GM19463 (cell line): Measurements from ENCODE around the gene FAM53C.
"Not testable (repeated sequence)": the region's sequence is repeated elsewhere in the genome, so short reads cannot be mapped to it uniquely, and the experiment has no call there.

Experiments
- ATAC-seq: cut with Tn5 transposase; IDR thresholded peaks from one replicate; pipeline ENCODE4 v1.9.1; 2021; ENCODE audit warnings: mild to moderate bottlenecking, moderate library complexity; ENCODE audit not compliant: unreplicated experiment

FAM53C gene

DNA sequence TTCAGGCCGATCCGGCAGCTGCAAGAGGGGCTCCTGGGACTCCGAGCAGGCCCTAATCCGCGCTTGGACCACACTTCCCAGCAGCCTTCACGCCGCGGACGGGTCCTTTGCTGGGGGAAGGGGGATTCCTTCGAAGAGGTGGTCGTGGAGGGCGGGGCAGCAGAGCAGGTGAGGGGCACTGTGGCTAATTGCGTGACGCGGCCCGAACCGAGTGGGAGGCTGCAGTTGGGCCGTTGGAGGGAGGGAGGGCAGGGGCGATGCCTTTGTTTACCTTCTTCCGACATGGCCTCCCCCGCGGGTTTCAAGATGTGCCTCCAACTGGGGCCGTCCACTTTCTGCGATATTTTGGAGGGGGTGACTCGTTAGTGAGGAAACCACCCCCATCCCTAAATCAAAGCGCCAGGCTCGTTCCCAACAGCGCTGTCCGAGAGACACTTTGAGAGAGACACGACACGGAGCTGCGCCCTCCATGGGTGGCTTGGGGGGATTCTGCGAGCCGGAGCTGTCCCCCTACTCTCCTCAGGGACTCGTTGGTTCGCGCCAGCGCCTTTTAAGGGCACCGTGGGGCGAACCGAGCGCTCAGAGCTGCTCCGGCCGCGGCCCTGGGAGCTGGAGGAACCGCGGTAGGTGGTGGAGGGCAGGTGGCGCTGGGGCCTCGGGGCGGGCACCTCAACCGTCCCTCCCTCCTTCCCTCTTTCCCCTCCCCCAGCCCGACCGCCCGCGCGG lies at the start of gene FAM53C:
FAM53C (plus strand) TSS at position 582 of the 726 bp plus-strand sequence. CDS start 3,070 bp downstream, outside the sequence.
- peak; percentile 90 for ATAC-seq

DNA sequence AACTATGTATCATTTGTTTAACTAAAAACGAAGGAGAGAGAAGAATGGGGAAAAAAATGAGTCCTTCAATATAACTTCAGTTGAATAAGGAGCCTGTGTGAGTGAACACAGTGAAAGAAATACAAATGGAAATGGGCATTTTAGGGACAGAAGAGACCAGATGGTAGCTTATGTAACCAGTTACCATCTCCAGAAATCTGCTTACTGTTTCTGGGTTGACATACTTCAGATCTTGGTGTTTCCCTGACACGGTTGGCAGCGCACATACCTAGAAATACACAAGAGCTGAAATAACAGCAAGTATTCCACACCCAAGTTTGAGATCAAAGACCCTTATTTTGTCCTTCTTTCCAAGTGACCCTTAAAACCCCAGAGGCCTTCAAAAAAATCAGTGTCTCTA lies 48.8 kb upstream of the FAM53C start:
- ATAC-seq = no peak

DNA sequence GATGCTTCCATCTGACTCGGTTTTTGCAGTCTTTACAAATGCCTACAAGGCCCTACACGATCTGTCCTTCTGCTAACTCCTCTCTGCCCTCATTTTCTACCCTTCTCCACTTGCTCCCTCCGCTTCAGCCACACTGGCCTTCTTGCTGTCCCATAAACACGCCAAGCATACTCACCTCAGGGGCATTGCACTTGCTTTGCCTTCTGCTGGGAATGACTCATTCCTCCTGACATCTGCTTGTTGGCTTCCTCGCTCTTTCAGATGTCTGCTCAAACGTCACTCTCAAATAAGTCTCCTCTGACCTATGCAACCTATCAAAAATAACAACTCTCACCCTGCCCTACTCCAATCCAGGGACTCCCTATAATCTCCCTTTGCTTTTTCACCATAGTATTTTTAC lies 34.7 kb upstream of the FAM53C start:
- no peak for ATAC-seq

DNA sequence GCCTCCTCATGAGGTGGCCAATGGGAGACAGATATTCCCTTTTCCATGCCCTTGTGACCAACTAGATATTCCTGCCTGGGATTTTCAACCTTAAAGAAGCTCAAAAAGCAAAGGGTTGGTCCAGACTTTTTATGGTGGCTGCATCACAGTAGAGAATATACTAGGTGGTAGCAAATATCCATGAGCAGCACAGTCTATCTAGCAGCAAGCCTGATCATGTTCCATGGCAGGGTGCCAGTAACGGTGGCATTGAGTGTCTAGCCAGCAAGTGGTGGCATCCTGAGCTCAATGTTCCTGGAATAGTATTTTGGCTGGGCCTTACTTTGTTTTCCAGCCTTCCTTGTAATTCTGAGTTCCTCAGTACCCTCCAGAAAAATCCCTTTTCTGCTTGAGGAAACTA lies 32.3 kb upstream of the FAM53C start:
- no peak for ATAC-seq

DNA sequence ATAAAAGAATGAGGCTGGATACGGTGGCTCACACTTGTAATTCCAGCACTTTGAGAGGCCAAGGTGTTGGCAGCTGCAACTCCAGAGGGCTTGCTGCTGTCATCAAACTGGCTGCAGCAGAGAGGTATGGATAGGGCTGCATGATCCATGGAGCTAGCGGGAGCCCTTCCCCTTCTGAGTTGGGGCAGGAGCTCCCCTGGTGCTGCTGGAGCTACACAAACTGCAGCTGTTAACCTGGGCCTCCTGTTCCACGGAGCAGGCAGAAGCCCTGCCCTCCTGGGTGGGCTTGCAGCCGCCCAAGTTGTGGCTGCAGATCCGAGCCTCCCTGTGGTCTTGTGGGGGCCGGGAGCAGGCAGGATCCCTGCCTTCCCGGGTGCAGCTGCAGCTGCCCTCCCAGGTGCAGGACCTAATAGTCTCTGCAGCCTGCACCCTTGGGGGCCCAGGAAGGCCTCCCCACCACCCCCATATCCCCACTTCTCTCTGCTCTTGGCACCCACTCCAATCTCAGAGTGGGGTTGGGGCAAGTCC lies 22.3 kb upstream of the FAM53C start:
- ATAC-seq = no peak

DNA sequence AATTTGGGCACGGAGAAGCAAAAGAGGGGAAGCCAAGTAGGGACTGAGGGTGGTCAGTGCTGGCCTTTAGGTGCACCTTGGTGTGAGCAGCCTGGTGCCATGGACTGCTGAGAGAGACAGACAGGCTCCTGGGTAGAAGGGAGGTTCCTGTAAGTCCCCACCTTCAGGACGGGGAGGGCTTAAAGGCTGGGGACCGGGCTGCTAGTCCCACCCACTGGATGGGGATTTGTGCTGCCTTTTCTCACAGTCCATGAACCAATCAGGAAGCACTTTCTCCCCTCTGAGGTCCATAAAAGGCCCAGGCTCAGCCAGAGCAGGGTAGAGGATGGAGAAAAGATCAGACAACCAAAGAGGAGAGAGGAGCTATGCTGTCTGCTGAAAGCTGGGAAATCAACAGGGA lies 21.7 kb upstream of the FAM53C start:
- ATAC-seq = no peak

DNA sequence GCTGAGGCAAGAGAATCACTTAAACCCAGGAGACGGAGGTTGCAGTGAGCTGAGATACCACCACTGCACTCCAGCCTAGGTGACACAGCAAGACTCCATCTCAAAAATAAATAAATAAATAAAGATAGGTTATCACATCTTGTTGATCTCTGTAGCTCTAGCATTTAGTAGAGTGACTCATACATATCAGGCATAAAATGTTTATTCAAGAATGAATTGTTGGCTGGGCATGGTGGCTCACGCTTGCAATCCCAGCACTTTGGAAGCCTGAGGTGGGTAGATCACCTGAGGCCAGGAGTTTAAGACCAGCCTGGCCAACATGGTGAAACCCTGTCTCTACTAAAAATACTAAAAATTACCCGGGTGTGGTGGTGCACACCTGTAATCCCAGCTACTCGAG lies 19.9 kb upstream of the FAM53C start:
- ATAC-seq = not testable (repeated sequence)

DNA sequence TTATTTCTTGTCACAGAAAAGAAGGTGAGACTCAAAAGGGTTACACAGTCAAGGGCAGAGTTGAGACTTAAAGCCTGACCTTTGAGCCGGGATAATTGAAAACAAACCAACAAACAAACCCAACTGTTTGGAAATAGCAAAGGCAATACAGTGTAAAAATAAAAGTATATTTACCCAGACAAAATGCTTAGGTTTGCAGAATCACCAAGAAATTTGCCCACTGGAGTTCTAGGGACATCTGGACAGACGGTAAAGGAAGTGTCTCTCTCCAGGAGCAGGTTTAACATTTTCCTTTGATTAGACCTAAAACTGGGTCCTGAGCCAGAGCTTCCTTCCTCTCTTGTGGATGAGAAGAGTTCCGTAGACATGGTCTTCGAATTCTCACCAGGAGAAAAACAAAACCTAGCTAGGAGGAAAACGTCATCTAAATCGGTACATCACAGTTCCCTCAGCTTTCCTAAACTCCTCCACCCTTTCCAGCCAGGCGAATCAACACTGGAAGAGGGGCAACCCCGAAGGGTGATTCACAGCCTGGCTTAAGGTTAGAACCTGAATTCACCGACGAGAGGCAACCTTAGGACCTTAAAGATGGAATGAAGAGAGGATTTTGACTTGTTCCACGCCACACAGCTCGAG lies 7.1 kb upstream of the FAM53C start:
- no peak for ATAC-seq

DNA sequence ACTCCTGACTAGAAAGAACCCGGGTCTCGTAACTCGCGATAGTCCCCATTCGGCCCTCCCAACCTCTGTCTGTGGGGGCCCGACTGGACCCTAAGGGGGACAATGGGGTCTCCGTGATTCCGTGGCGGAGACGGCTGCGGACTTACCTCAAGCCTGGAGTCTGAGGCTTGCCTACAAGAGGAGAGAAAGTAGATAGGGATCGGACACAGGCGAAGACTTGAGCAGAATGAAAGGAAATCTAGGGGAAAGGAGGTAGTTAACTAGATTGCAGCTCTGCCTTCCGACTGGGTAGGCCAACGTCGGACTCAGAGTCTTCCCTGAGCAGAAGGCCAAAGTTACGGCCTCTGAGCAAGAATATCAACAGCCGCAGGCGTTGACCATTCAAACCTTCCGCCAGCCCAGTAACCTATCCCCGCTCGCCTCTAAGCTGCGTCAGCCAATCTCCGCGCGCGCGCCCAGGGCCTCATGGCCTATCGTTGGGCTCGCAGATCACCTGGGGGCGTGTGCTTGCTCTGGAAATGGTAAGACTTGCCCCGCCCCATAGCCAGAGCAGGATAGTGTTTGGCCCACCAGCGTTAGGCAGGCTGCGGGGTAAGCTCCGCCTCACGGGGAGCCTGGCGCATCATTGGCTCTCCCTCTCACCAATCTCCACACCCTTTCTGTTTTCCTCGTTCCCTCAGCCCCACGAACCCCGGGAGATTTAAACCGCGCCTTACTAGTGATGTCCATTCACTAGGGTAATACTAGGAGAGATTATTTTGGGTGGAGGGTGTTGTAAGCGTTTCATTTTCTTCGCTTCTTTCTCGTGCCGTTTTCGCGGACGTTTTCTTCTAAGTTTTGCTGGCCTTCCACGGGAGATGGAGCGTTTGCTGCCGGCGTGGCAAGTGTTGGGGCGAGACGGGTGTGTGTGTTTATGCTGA lies 6.4 kb upstream of the FAM53C start, which contains the start of gene CDC25C:
CDC25C (minus strand) TSS at position 356 of the 920 bp plus-strand sequence. CDS start 624 bp downstream, outside the sequence.
- ATAC-seq = peak; percentile 99

DNA sequence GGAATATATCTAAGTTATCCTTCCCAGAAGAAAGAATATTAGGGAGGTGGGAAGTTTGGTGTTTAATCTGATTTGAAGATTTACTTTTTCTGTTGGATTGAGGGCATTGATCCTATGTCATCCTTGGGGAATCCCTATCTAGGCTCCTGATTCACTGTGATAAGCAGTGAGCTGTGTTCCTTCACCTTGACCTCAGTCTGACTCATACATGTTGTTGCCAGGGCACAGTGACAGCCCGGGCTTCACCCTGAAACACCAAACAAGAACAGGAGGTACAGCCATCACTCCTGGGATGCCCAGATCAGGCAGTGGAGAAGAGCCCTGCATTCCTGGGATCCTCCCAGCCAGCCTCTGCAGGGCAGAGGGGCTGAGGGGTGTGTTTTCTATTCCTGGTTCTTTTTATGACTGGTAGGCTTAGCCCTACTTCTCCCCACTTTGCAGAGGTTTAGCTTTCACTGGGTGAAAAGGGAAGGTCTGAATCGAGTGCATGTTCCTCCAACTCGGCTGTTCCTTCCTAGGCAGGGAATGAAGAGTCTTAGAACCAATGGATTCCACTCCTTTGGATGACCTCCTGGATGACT lies 3.1 kb upstream of the FAM53C start:
- no peak for ATAC-seq

DNA sequence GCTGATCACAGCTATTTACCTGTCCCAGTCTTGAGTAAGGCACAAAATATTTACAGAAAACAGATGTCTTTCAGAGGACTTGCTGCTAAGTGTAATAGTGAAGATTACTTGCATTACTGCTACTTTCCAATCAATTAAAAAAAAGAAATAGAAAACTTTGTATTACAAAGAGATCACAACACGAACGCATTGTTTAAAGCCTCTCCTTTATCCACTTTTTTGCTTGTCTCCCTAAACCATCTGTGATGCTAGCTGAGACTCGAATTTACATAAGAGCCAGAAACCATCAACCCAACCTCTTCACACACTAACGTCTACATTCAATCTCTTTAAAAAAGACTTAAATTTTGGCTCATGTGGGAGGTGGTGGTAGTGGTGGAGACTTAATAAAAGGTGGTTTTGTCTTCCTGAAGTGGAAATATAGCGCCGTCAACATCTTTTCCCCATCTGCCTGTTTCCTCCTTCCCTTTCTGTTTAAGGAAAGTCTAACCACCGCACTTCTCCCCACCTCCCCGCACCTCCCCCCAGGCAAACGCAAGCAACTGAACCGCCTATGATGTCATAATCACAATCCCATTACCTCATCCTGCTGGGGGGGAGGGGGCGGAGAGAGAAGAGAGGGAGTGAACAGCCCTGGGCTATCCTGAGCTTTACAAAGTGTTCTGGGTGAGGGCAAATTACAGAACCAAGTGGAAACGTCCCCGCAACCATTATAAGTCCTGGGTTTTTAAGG lies 948 bp upstream of the FAM53C start:
- ATAC-seq = peak; percentile 8

DNA sequence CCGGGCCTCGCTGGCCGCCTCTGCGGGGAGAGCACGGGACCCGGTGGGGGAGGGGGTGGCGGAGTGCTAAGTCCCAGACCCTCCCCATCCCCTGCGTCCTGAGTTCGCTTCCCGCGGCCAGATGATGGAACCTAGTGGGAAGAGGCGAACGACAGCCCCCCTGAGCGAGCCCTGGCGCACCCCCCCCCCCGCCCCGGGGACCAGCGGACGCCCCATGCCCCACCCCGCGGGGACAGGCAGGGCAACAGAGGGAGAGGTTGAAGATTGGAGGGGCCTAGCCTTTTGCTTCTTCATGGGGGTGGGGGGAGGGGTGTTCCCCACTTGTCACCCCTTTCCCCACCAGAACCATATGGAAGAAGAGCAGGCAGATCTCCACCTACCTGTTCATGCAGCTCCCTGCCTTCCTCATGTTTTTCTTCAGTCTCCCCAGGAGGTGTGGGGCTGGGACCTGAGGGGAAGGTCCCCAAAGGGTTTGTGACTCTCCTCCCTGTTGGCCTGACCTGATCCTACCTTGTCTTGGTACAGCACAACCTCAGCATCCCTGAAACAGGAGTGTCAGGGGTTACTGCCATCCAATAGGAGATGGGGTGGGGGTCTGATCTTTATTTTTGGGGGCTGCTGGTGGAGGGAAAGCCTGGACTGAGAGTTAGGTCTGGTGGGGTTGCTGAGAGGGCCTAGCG lies 485 bp downstream of the FAM53C start:
- peak; percentile 5 for ATAC-seq

DNA sequence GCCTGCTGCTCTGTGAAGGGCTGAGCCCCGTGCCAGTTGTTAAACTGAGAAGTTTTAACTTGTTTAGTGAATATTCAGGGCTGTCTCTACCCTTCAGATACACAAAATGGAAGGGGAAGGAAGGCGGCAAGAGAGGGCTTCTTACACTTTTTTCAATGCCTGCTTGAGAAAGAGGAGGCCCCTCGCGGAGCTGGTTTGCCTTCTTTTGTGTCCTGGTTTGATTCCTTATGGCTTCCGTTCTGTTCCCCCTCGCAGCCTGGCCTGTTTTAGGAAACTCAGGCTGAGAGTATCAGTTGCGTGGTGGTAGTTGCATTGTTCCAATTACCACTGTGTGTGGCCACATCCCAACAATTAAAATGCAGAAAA lies 1.0 kb downstream of the FAM53C start:
- no peak for ATAC-seq

DNA sequence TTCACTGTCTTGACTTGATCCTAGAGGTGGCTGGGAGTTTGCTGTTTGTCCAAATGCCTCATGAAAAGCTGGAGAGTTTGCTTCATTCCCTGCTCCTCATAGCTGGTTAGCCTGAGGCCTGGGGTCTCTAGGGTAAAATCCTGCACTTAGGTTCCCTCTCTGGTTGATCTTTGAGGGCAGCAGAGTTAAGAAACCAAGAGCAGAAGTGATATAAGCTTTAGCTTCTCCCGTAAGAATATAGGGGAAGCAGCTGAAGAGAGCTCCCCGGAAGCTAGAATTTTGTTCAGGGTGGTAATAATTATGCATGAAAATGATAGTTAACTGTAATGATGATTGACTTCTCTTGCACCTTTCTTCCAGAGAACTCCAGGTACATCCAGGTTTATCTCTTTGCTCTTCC lies 1.4 kb downstream of the FAM53C start:
- no peak for ATAC-seq

DNA sequence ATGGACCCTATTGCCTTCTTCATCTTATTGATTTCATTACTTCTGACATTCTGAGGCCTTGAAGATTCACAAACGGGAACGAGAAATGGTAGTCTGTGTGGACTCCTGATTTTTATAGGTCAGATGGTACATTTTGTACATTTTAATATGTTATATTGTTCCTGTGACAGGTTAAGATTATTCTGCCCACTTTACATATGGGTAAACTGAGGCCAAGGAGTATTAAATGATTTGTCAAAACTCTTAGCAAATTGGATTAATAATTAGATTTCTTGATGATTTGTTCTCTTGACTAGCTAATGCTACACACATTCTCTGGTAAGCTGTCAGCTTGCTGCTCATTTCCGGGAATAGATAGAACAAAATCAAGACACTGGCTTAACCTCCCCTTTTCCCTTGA lies 1.9 kb downstream of the FAM53C start:
- no peak for ATAC-seq

DNA sequence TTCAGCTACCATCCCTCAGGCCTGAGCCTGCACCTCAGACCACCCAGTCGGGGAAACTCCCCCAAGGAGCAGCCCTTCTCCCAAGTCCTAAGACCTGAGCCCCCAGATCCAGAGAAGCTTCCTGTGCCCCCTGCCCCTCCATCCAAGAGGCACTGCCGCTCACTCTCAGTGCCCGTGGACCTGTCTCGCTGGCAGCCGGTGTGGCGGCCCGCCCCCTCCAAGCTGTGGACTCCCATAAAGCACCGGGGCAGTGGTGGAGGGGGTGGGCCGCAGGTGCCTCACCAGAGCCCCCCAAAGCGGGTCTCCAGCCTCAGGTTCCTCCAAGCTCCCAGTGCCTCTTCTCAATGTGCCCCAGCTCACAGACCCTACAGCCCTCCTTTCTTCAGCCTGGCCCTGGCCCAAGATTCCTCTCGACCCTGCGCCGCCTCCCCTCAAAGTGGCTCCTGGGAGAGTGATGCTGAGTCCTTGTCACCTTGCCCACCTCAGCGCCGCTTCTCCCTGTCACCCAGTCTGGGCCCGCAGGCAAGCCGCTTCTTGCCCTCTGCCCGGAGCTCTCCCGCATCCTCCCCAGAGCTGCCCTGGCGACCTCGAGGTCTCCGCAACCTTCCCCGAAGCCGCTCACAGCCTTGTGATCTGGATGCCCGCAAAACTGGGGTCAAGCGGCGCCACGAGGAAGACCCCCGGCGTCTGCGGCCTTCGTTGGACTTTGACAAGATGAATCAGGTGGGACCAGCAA lies 7.0 kb downstream of the FAM53C start:
- no peak for ATAC-seq

DNA sequence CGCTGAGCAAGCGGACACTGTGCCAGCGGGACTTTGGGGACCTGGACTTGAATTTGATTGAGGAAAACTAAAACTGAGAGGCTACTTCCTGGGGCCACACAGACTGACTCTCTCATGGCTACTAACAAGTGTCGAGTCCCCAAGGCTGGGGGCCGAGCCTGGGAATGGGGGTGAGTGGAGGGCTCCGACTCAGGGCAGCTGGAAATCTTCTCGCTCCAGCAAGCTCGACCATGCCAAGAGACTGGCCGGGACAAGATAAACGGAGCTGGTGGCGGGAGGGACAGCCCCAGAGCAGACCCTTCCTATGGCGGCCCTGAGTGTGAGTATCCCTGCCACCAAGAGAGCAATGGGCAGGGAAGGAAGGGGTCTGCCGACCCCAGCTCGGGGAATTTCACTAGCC lies 8.8 kb downstream of the FAM53C start:
- no peak for ATAC-seq

DNA sequence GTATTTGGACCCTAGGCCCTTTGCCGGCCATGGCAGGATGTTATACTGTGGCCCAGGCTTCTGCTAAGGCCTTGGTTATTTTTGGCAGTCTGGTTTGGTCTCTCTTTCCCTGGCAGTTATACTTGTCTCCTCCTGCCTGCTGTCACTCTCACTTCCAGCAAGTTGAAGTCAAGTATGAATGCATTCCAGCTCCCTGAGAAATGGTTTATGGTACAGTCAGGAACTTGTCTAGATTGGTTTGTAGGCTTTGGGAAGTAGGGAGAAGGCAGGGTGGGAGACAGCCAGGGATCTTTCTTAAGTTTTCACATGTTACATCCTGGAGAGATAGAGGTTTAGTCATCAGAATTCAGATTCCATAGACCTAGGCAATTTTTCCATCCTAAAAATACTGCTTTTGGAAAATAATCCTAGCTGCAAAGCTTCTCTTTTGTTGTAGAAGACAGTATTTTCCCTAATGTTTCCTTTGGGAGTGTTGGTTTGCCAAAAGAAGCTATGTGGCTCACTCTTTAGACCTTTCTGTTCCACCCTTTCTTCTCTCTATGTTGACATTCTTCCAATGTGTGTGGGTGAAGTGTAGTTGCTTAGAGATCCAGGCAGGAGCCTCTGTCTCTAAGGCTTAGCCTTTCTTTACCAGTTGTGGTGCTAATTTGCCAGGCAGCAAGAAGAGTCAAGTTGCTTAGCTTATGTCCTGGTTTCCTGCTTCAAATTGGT lies 11.9 kb downstream of the FAM53C start:
- no peak for ATAC-seq

DNA sequence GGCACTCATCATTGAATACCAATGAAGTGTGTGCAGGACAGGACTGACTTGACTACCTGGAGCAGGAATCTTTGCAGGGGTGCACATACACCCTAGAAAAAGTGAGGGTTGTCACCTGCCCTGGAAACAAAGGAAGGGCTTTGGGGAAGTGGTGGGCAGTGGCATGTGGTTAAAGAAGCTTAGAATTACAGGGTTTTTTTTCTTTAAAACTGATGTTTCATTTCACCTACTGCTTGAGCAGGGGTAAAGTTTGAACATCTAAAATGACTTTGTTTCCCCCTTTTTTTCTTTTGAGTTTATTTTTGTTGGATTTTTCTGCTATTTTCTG lies 12.5 kb downstream of the FAM53C start:
- no peak for ATAC-seq
